Right atrium auricular region (tissue), 2 donors: ENCODE measurements around the gene ELMO1. TPM values are rescaled to one million over a fixed set of nuclear protein-coding genes. Genes with fewer than 3 reads are reported as not detected.

ENCODE experiments used
- DNase-seq: peaks from one replicate; pipeline ENCODE4 v3.0.0-alpha.2; 2019; ENCODE audit warnings: low spot score
- H3K27ac ChIP-seq, 2 donors: fragments of 200-600 bp; sonication (generic); 1 replicate in 1 of 2; 2 replicates in 1 of 2; pipeline ENCODE4 v1.5.1; 2016 to 2019
- H3K27me3 ChIP-seq, 2 donors: fragments of 200-600 bp; sonication (generic); one replicate each; pipeline versions ENCODE4 v1.5.1 to v1.6.0; 2017 to 2019
- H3K36me3 ChIP-seq: fragments of 200-600 bp; sonication (generic); one replicate; pipeline ENCODE4 v1.5.1; 2016
- H3K4me1 ChIP-seq, 2 donors: fragments of 200-600 bp; sonication (generic); one replicate each; pipeline versions ENCODE4 v1.5.1 to v1.6.0; 2017 to 2019
- H3K4me3 ChIP-seq, 2 donors: fragments of 200-600 bp; sonication (generic); 1 replicate in 1 of 2; 2 replicates in 1 of 2; pipeline ENCODE4 v1.5.1; 2017 to 2019; ENCODE audit warnings: mild to moderate bottlenecking in 1 of 2, moderate library complexity in 1 of 2
- H3K9me3 ChIP-seq, 2 donors: fragments of 200-600 bp; sonication (generic); one replicate each; pipeline ENCODE4 v1.5.1; 2019
- CTCF ChIP-seq, 2 donors: fragments of 200-600 bp; sonication (generic); IDR thresholded peaks; one replicate each; pipeline ENCODE4 v1.5.1; 2019; ENCODE audit warnings: antibody characterized with exemption in 2 of 2
- total RNA-seq, 2 donors: library from RNA; depleted of rRNA; stranded (reverse); fragments of >200 nt; gene quantifications; one replicate each; pipeline ENCODE4 v1.1.0, GENCODE V29; 2016

The ELMO1 gene
- total RNA-seq, 2 donors from 2014 or later, result 24.4 to 45.1 TPM

- DNase-seq, result no peak
- H3K4me3 ChIP-seq, result no peak overlapping the region
- H3K9me3 ChIP-seq, result peaks cover 0 to 7% of the 10 kb centered on the region in 2 donors
- peak overlapping the region; percentile 2 to 4 for H3K27ac ChIP-seq
- peaks cover 0 to 45% of the 10 kb centered on the region in 2 donors for H3K4me1 ChIP-seq
- no peak for TF ChIP-seq CTCF (IDR thresholded peaks at IDR 0.05)
- H3K27me3 ChIP-seq, result no peaks in the 10 kb centered on the region
- H3K36me3 ChIP-seq, result no peaks in the 10 kb centered on the region
Measured at GRCh38 chr7:37408291-37409228, 40.1 kb downstream of the ELMO1 start.

- Histone ChIP-seq H3K27ac (peak overlapping the region in 1 of 2 donors; percentile 29), H3K36me3 (no peaks in the 10 kb centered on the region), H3K4me1 (peaks cover 0 to 43% of the 10 kb centered on the region in 2 donors), H3K27me3 (no peaks in the 10 kb centered on the region), H3K9me3 (no peaks in the 10 kb centered on the region), H3K4me3 (no peak overlapping the region)
- no peak for TF ChIP-seq CTCF (IDR thresholded peaks at IDR 0.05)
- DNase-seq, result peak; percentile 67
Measured at GRCh38 chr7:37405603-37406122, 43.0 kb downstream of the ELMO1 start.

DNA sequence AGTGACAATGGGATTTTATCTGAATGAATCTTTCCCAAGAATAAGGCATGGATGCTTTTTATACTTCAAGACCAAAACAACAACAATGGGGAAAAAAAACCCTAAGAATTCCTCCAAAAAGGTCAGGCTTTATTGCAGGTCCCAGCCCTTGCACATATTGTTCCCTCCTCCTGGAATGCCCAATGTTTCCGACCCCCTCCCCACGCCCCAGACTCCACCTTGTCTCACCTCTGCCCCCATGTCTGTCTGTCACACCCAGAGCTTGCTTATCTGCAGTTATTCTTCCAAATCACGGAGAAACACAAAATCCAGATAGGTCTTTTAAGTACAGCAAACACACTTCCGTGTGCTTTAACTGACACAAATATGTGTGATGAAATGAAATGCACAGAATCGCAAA, 43.5 kb downstream of the ELMO1 start:
- Histone ChIP-seq H3K36me3 (no peaks in the 10 kb centered on the region), H3K4me1 (peaks cover 0 to 39% of the 10 kb centered on the region in 2 donors), H3K9me3 (no peaks in the 10 kb centered on the region), H3K27me3 (no peaks in the 10 kb centered on the region), H3K4me3 (no peak overlapping the region), H3K27ac (no peak overlapping the region)
- DNase-seq, result no peak
- TF ChIP-seq CTCF (IDR thresholded peaks at IDR 0.05), result no peak

- Histone ChIP-seq H3K4me3 (no peak overlapping the region), H3K9me3 (no peaks in the 10 kb centered on the region), H3K27me3 (no peaks in the 10 kb centered on the region), H3K27ac (no peak overlapping the region), H3K4me1 (peaks cover 0 to 15% of the 10 kb centered on the region in 2 donors), H3K36me3 (no peaks in the 10 kb centered on the region)
- DNase-seq, result no peak
- TF ChIP-seq CTCF (IDR thresholded peaks at IDR 0.05), result no peak
Measured at GRCh38 chr7:37399876-37400421, 48.7 kb downstream of the ELMO1 start.

DNA sequence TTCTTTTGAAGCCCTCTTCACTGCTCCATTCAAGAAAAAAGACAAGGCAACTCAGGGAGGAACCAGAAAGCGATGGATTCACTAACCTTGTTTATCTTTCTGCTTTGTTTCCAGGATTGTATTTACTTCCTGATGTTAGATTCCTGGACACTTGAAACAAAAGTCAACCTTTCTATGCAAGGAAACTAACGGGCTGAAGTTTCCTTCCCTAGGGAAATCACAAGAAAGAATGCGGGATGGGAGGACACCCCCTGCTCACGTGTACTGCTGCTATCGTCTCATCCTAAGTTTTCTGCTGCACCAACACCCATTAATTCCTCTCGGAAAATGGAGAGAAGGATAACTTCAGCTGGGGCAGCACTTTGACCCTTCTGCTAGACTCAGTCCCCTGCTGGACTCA, 50.3 kb downstream of the ELMO1 start:
- no peak for TF ChIP-seq CTCF (IDR thresholded peaks at IDR 0.05)
- Histone ChIP-seq H3K27me3 (no peaks in the 10 kb centered on the region), H3K9me3 (no peaks in the 10 kb centered on the region), H3K27ac (no peak overlapping the region), H3K4me1 (peaks cover 0 to 10% of the 10 kb centered on the region in 2 donors), H3K36me3 (no peaks in the 10 kb centered on the region), H3K4me3 (no peak overlapping the region)
- DNase-seq, result no peak
